Upper lobe of left lung (tissue), 6 donors: ENCODE data around the gene KRTAP6-1. TPM values are rescaled to one million over a fixed set of nuclear protein-coding genes. Genes with fewer than 3 reads are reported as not detected.

Experiments
- ATAC-seq, 2 donors: fragments of 200-7000 bp; cut with Tn5 transposase; one replicate each; pipeline ENCODE4 v1.9.1; 2022; ENCODE audit warnings: mild to moderate bottlenecking in 2 of 2, moderate library complexity in 2 of 2; ENCODE audit not compliant: low FRiP score in 2 of 2
- DNase-seq, 2 donors: peaks; one replicate each; pipeline ENCODE4 v3.0.0-alpha.2; 2019 to 2020
- H3K27ac ChIP-seq, 4 donors: fragments of 200-600 bp; sonication (generic); one replicate each; pipeline ENCODE4 v1.5.1; 2016 to 2019
- H3K27me3 ChIP-seq, 4 donors: fragments of 200-600 bp; sonication (generic); one replicate each; pipeline ENCODE4 v1.5.1; 2017 to 2019
- H3K36me3 ChIP-seq, 4 donors: fragments of 200-600 bp; sonication (generic); one replicate each; pipeline ENCODE4 v1.5.1; 2016 to 2019
- H3K4me1 ChIP-seq, 4 donors: fragments of 200-600 bp; sonication (generic); one replicate each; pipeline ENCODE4 v1.5.1; 2018 to 2019
- H3K4me3 ChIP-seq, 4 donors: fragments of 200-600 bp; sonication (generic); one replicate each; pipeline ENCODE4 v1.5.1; 2017 to 2019; ENCODE audit warnings: mild to moderate bottlenecking in 2 of 4, moderate library complexity in 1 of 4
- H3K9me3 ChIP-seq, 4 donors: fragments of 200-600 bp; sonication (generic); one replicate each; pipeline ENCODE4 v1.5.1; 2018 to 2019
- EP300 ChIP-seq, 4 donors: sonication (generic); formaldehyde crosslinking; IDR thresholded peaks; one replicate each; pipeline ENCODE4 v1.5.1; 2017; ENCODE audit warnings: antibody characterized with exemption in 4 of 4, control low read depth in 2 of 4
- POLR2A ChIP-seq, 4 donors: fragments of 450-650 bp; IDR thresholded peaks; one replicate each; pipeline ENCODE4 v1.5.1; 2016 to 2017; ENCODE audit warnings: antibody characterized with exemption in 4 of 4, mild to moderate bottlenecking in 2 of 4
- POLR2AphosphoS5 ChIP-seq, 2 donors: sonication (generic); formaldehyde crosslinking; IDR thresholded peaks; one replicate each; pipeline ENCODE4 v1.5.1; 2017; ENCODE audit warnings: antibody characterized with exemption in 2 of 2
- WGBS, 2 donors: methylation state at CpG; one replicate each; pipeline ENCODE4 v1.1.5; 2017 to 2018; 5-methylcytosine and 5-hydroxymethylcytosine counted together
- total RNA-seq, 6 donors: library from RNA; depleted of rRNA in 4 of 6; stranded (reverse); fragments of >200 nt in 4 of 6; gene quantifications; one replicate each; pipeline versions ENCODE4 v1.1.0 to v1.2.1, GENCODE V29; 2016 to 2021
- TF ChIP-seq, protein P1 (sequence below), 6 experiments: fragments of 450-650 bp in 4 of 6; fragments of 200-600 bp in 2 of 6; sonication (generic) in 2 of 6; IDR thresholded peaks; one replicate each; pipeline ENCODE4 v1.5.1; 2016 to 2019; ENCODE audit warnings: antibody characterized with exemption in 6 of 6
- donor health status: DM: no; HTN: no; CAD: no; lungs with moderate emphysema.
- donor health status: DM: no; HTN: yes; CAD: no; lungs with severe emphysema.

The KRTAP6-1 gene
- total RNA-seq, 6 donors from 2014 or later = not detected

DNA sequence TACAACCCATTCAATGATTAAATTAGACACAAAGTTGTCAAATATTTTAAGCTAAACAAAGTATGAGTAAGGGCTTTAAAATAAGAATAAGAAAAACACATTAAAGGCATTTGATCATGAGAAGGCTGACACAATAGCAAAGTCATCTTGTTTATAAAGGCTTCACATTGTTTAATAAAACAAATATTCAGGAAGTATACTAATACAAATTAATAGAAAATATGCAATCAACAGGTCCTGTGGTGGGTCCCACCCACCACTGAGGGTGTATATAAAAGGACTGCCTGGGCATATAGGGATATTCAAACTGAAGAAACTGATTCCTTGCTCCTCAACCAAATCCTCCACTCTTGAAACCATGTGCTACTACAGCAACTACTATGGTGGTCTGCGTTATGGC lies 21.2 kb upstream of the KRTAP6-1 start, which contains the start of gene KRTAP20-2:
Gene KRTAP20-2, plus strand, starts transcription at position 301 of the 400 bp plus-strand sequence. Its CDS starts 58 bp downstream, at position 359.
- no peaks in the 10 kb centered on the region for H3K36me3 ChIP-seq
- TF ChIP-seq, protein P1, sequence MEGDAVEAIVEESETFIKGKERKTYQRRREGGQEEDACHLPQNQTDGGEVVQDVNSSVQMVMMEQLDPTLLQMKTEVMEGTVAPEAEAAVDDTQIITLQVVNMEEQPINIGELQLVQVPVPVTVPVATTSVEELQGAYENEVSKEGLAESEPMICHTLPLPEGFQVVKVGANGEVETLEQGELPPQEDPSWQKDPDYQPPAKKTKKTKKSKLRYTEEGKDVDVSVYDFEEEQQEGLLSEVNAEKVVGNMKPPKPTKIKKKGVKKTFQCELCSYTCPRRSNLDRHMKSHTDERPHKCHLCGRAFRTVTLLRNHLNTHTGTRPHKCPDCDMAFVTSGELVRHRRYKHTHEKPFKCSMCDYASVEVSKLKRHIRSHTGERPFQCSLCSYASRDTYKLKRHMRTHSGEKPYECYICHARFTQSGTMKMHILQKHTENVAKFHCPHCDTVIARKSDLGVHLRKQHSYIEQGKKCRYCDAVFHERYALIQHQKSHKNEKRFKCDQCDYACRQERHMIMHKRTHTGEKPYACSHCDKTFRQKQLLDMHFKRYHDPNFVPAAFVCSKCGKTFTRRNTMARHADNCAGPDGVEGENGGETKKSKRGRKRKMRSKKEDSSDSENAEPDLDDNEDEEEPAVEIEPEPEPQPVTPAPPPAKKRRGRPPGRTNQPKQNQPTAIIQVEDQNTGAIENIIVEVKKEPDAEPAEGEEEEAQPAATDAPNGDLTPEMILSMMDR (IDR thresholded peaks at IDR 0.05) = no peak
- no peak for TF ChIP-seq POLR2A (IDR thresholded peaks at IDR 0.05)
- no peak for TF ChIP-seq EP300 (IDR thresholded peaks at IDR 0.05)
- no peak for TF ChIP-seq POLR2AphosphoS5 (IDR thresholded peaks at IDR 0.05)
- H3K4me3 ChIP-seq = no peak within 1 kb of the TSS
- no peaks in the 10 kb centered on the region for H3K27me3 ChIP-seq
- ATAC-seq (no peak), DNase-seq (no peak)
- 61 to 93% methylated on average over 1 of the region's 1 CpG for WGBS, 2 donors
- H3K4me1 ChIP-seq = no peaks in the 10 kb centered on the region
- H3K9me3 ChIP-seq = no peaks in the 10 kb centered on the region
- no peak within 1 kb of the TSS for H3K27ac ChIP-seq

DNA sequence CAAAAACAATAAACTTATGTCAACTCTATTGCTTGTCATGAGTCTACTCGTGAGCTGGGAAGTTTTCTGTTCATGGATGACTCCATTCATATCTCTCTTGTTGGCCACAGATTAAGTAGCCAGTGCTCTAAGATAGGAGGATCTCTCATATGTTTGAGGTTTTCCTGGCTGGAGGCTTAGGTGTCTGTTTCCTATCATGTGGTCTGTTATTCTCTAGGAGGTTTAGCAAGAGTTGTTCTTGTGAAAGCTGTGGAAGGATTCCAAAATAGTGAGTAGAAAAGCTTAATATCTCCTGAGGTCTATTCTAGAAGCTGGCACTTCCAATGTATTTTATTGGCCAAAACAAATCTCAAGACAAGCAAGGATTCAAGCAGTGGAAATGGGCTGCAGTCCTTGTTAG lies 15.5 kb upstream of the KRTAP6-1 start:
- ATAC-seq = peak in 1 of 2 donors; percentile 23
- TF ChIP-seq EP300 (IDR thresholded peaks at IDR 0.05) (no peak), POLR2AphosphoS5 (IDR thresholded peaks at IDR 0.05) (no peak), POLR2A (IDR thresholded peaks at IDR 0.05) (no peak)
- TF ChIP-seq, protein P1 (IDR thresholded peaks at IDR 0.05) = no peak
- WGBS, 2 donors = 67 to 74% methylated on average over 1 of the region's 1 CpG

DNA sequence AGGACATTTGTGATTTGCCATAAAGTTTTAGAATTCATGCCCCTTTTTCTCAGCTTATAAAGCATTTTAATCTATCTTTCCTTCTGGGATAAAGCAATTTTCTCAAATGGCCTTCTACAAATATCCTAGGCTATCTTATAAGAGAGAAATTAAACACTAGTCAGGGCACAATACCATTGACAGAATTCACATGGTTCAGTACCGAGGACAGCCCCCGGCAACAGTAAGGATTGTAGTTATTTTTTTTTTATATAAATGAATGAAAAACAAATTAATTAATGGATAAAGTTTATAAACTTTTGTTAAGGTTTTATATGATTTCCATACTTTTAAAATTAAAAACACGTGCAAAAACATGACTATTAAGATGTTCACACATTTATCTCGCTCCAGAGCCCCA lies 14.4 kb upstream of the KRTAP6-1 start:
- H3K36me3 ChIP-seq = no peaks in the 10 kb centered on the region
- H3K4me1 ChIP-seq = no peaks in the 10 kb centered on the region
- no peak for ATAC-seq
- H3K27ac ChIP-seq = no peak overlapping the region
- H3K4me3 ChIP-seq = no peak overlapping the region
- H3K9me3 ChIP-seq = no peaks in the 10 kb centered on the region
- no peak for DNase-seq
- 82 to 87% methylated on average over 4 of the region's 4 CpGs for WGBS, 2 donors
- TF ChIP-seq, protein P1 (IDR thresholded peaks at IDR 0.05) = no peak
- TF ChIP-seq EP300 (IDR thresholded peaks at IDR 0.05) = no peak
- no peak for TF ChIP-seq POLR2A (IDR thresholded peaks at IDR 0.05)
- TF ChIP-seq POLR2AphosphoS5 (IDR thresholded peaks at IDR 0.05) = no peak
- H3K27me3 ChIP-seq = no peaks in the 10 kb centered on the region

More for the DNA sequence above, 15.5 kb upstream of the KRTAP6-1 start:
- no peaks in the 10 kb centered on the region for H3K36me3 ChIP-seq
- H3K27me3 ChIP-seq = no peaks in the 10 kb centered on the region
- H3K27ac ChIP-seq = no peak overlapping the region
- no peak for DNase-seq
- no peaks in the 10 kb centered on the region for H3K9me3 ChIP-seq
- H3K4me1 ChIP-seq = no peaks in the 10 kb centered on the region
- no peak overlapping the region for H3K4me3 ChIP-seq

DNA sequence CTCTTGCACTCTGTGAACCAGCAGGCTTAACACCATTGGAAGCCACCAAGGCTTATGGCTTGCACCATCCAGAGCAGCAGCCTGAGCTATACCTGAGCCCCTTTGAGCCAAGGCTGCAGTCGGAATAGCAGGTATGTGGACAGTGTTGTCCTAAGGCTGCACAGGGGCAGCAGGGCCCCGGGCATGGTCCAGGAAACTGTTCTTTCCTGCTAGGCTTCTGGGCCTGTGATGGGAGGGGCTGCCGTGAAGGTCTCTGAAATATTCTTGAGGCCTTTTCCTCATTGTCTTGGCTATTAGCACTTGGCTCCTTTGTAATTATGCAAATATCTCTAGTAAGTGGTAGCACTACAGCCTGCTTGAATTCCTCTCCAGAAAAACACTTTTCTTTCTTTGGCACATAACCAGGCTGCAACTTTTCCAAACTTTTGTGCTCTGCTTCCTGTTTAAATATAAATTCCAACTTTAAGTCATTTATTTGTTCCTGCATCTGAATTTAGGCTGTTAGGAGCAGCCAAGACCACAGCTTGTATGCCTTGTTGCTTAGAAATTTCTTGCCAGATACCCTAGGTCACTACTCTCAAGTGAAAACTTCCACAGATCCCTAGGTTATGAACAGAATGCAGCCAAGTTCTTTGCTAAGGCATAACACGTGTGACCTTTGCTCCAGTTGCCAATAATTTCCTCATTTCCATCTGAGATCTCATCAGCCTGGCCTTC lies 11.9 kb upstream of the KRTAP6-1 start:
- DNase-seq = no peak
- Histone ChIP-seq H3K36me3 (no peaks in the 10 kb centered on the region), H3K27me3 (no peaks in the 10 kb centered on the region), H3K9me3 (no peaks in the 10 kb centered on the region), H3K4me3 (no peak overlapping the region), H3K4me1 (no peaks in the 10 kb centered on the region), H3K27ac (no peak overlapping the region)
- no peak for TF ChIP-seq POLR2A (IDR thresholded peaks at IDR 0.05)
- TF ChIP-seq, protein P1 (IDR thresholded peaks at IDR 0.05) = no peak
- TF ChIP-seq EP300 (IDR thresholded peaks at IDR 0.05) = no peak
- WGBS, 2 donors = 47 to 61% methylated on average over 3 to 4 of the region's 4 CpGs
- ATAC-seq = no peak

DNA sequence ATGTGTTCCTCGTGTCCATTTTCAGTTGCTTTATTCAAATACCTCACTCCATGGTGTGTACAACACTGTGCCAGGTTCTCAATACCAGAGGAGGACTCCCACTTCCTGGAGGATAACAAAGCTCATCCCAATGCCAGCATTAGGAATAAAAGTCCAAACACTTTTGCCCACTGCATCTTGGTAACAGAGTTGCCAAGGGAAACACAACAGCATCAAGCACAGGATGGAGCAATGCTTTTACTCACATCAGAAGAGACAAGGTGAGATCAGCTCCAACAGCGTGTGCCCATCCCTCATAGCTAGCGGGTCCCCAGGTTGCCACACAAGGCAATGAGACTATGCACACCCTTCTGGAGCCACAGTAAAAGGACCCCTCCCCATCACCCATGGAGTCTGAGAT lies 9.6 kb upstream of the KRTAP6-1 start:
- ATAC-seq = no peak

More for the DNA sequence above, 9.6 kb upstream of the KRTAP6-1 start:
- Histone ChIP-seq H3K9me3 (no peaks in the 10 kb centered on the region), H3K4me3 (no peak overlapping the region), H3K27ac (no peak overlapping the region), H3K36me3 (no peaks in the 10 kb centered on the region), H3K4me1 (no peaks in the 10 kb centered on the region), H3K27me3 (no peaks in the 10 kb centered on the region)
- 74 to 88% methylated on average over 2 to 3 of the region's 3 CpGs for WGBS, 2 donors
- DNase-seq = no peak
- TF ChIP-seq POLR2A (IDR thresholded peaks at IDR 0.05) = no peak
- no peak for TF ChIP-seq POLR2AphosphoS5 (IDR thresholded peaks at IDR 0.05)
- no peak for TF ChIP-seq EP300 (IDR thresholded peaks at IDR 0.05)
- TF ChIP-seq, protein P1 (IDR thresholded peaks at IDR 0.05) = no peak
